Adipocyte (in vitro differentiated cells): ENCODE data around the gene CABLES1.
A peak's percentile ranks its signal among the peaks of the same experiment; 100 is the strongest.
"Not testable (repeated sequence)": the region's sequence is repeated elsewhere in the genome, so short reads cannot be mapped to it uniquely, and the experiment has no call there.

Source experiments
- DNase-seq: peaks from one replicate; pipeline ENCODE4 v3.0.0-alpha.2; 2015; ENCODE audit warnings: low read depth
- H3K27me3 ChIP-seq: replicated peaks from 2 replicates; pipeline ENCODE4 v1.7.0; 2013; ENCODE audit warnings: mild to moderate bottlenecking, low read length, moderate library complexity; ENCODE audit not compliant: control insufficient read depth, insufficient read depth
- H3K36me3 ChIP-seq: 2 replicates; pipeline ENCODE4 v1.7.0; 2013; ENCODE audit warnings: low read length, mild to moderate bottlenecking, moderate library complexity; ENCODE audit not compliant: control insufficient read depth, insufficient read depth, severe bottlenecking
- H3K4me1 ChIP-seq: 2 replicates; pipeline ENCODE4 v1.7.0; 2013; ENCODE audit warnings: mild to moderate bottlenecking, low read length, moderate library complexity; ENCODE audit not compliant: control insufficient read depth, insufficient read depth
- H3K4me3 ChIP-seq: 2 replicates; pipeline ENCODE4 v1.7.0; 2013; ENCODE audit warnings: mild to moderate bottlenecking, low read length, moderate library complexity
- H3K9ac ChIP-seq: 2 replicates; pipeline ENCODE4 v1.7.0; 2013; ENCODE audit warnings: mild to moderate bottlenecking, low read length, moderate library complexity
- H3K9me3 ChIP-seq: 2 replicates; pipeline ENCODE4 v1.7.0; 2013; ENCODE audit warnings: mild to moderate bottlenecking, low read length, moderate library complexity; ENCODE audit not compliant: control insufficient read depth

CABLES1 gene

GRCh38 chr18:23134780-23135549 lies at the start of gene CABLES1:
Gene CABLES1, plus strand, starts transcription at chr18:23135485. Its CDS starts 278 bp downstream, at chr18:23135763.
- Histone ChIP-seq H3K9ac (peak within 1 kb of the TSS; percentile 93), H3K4me3 (peak within 1 kb of the TSS; percentile 85), H3K4me1 (peaks cover 46% of the 10 kb centered on the region), H3K36me3 (peaks cover 9% of the 10 kb centered on the region), H3K9me3 (no peaks in the 10 kb centered on the region), H3K27me3 (no peaks in the 10 kb centered on the region)
- peak; percentile 71 for DNase-seq

DNA sequence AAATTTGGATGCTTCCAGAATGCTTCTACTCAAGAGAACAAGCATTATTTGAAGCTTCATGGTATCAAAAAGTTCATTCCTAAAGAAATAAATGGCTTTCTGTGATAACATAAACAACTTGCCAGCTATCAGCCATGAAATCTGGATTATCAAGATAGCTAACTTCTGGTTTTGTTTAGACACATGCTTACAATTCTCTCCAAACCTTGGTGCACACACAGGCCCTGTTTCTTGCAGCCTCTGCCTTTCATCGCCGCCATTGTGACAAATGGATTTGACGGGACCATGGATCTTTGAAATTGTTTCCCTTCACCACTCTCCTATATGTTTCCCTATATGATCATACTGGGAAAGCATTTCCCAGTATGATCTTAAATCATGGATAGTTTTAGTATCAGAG lies 47.9 kb upstream of the CABLES1 start:
- peak; percentile 31 for DNase-seq
- no peaks in the 10 kb centered on the region for H3K36me3 ChIP-seq
- no peaks in the 10 kb centered on the region for H3K9me3 ChIP-seq
- H3K9ac ChIP-seq: no peak overlapping the region
- no peaks in the 10 kb centered on the region for H3K27me3 ChIP-seq
- peaks cover 5% of the 10 kb centered on the region for H3K4me1 ChIP-seq
- H3K4me3 ChIP-seq: no peak overlapping the region

GRCh38 chr18:23088310-23088709 lies 47.0 kb upstream of the CABLES1 start:
- Histone ChIP-seq H3K27me3 (no peaks in the 10 kb centered on the region), H3K4me1 (peaks cover 5% of the 10 kb centered on the region), H3K9me3 (no peaks in the 10 kb centered on the region), H3K9ac (no peak overlapping the region), H3K36me3 (no peaks in the 10 kb centered on the region), H3K4me3 (no peak overlapping the region)
- DNase-seq: no peak

- H3K27me3 ChIP-seq, H3K9me3 ChIP-seq, H3K9ac ChIP-seq, H3K4me3 ChIP-seq, H3K36me3 ChIP-seq, H3K4me1 ChIP-seq: not testable (repeated sequence)
- DNase-seq: peak; percentile 16
Measured at GRCh38 chr18:23091017-23091993, 44.0 kb upstream of the CABLES1 start.

DNA sequence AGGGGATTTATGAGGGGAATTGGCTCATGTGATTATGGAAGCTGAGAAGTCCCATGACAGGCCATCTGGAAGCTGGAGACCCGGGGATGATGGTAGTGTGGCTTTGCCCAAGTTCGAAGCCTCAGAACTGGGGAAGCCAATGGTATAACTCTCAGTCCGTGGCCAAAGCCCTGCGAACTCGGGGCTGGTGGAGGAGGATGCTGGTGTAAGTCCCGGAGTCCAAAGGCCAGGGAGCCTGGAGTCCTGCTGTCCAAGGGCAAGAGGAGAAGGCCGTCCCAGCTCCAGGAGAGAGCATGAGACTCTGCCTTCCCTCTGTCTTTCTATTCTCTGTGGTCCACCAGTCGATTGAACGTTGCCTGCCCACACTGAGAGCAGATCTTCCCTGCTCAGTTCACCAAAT lies 43.2 kb upstream of the CABLES1 start:
- Histone ChIP-seq H3K4me3 (no peak overlapping the region), H3K4me1 (peaks cover 10% of the 10 kb centered on the region), H3K27me3 (no peaks in the 10 kb centered on the region), H3K9ac (no peak overlapping the region), H3K9me3 (no peaks in the 10 kb centered on the region), H3K36me3 (no peaks in the 10 kb centered on the region)
- no peak for DNase-seq

DNA sequence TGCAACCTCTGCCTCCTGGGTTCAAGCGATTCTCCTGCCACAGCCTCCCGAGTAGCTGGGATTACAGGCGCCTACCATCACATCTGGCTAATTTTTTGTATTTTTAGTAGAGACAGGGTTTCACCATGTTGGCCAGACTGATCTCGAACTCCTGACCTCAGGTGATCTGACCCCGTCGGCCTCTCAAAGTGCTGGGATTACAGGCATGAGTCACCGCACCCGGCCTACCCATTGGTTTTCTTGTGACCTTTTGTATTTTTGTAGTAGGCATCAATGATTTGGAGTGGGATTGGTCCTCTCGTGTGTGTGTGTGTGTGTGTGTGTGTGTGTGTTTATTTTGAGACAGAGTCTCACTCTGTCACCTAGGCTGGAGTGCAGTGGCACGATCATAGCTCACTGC lies 42.2 kb upstream of the CABLES1 start:
- not testable (repeated sequence) for H3K27me3 ChIP-seq, H3K36me3 ChIP-seq, H3K9me3 ChIP-seq, DNase-seq, H3K4me3 ChIP-seq, H3K4me1 ChIP-seq, H3K9ac ChIP-seq

GRCh38 chr18:23093772-23094171 lies 41.5 kb upstream of the CABLES1 start:
- no peak overlapping the region for H3K4me3 ChIP-seq
- H3K9me3 ChIP-seq: no peaks in the 10 kb centered on the region

GRCh38 chr18:23094411-23095190 lies 40.7 kb upstream of the CABLES1 start:
- no peak for DNase-seq
- peaks cover 10% of the 10 kb centered on the region for H3K4me1 ChIP-seq
- no peaks in the 10 kb centered on the region for H3K9me3 ChIP-seq
- no peak overlapping the region for H3K4me3 ChIP-seq
- H3K36me3 ChIP-seq: no peaks in the 10 kb centered on the region
- H3K27me3 ChIP-seq: no peaks in the 10 kb centered on the region
- H3K9ac ChIP-seq: no peak overlapping the region

More at GRCh38 chr18:23093772-23094171, 41.5 kb upstream of the CABLES1 start:
- Histone ChIP-seq H3K9ac (no peak overlapping the region), H3K27me3 (no peaks in the 10 kb centered on the region), H3K36me3 (no peaks in the 10 kb centered on the region), H3K4me1 (peaks cover 10% of the 10 kb centered on the region)
- DNase-seq: no peak

- no peaks in the 10 kb centered on the region for H3K36me3 ChIP-seq
- no peak overlapping the region for H3K9ac ChIP-seq
- H3K4me3 ChIP-seq: no peak overlapping the region
- H3K9me3 ChIP-seq: no peaks in the 10 kb centered on the region
- H3K27me3 ChIP-seq: no peaks in the 10 kb centered on the region
- peaks cover 5% of the 10 kb centered on the region for H3K4me1 ChIP-seq
- DNase-seq: no peak
Measured at GRCh38 chr18:23095463-23095862, 39.8 kb upstream of the CABLES1 start.

GRCh38 chr18:23097016-23097415 lies 38.3 kb upstream of the CABLES1 start:
- not testable (repeated sequence) for DNase-seq

DNA sequence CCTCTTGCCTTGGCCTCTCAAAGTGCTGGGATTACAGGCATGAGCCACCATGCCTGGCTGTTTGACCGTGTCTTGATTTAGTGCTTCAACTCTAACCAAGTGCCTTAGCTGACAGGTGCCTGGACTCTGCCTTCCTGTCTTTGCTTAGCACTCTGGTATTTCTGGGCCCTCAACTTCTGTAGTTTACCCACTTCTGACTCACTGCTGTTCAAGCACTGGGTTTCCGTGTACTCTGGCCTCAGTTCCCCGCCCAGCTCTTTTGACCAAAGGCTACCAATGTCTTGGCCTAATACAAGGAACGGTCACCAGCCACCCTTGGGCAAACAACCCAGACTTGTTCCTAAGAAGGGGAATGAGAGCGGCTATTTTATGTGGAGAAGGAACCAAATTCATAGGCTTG lies 35.7 kb upstream of the CABLES1 start:
- Histone ChIP-seq H3K9ac (no peak overlapping the region), H3K36me3 (no peaks in the 10 kb centered on the region), H3K4me3 (no peak overlapping the region), H3K27me3 (no peaks in the 10 kb centered on the region), H3K4me1 (no peaks in the 10 kb centered on the region), H3K9me3 (no peaks in the 10 kb centered on the region)
- DNase-seq: no peak

More at GRCh38 chr18:23097016-23097415, 38.3 kb upstream of the CABLES1 start:
- H3K36me3 ChIP-seq, H3K9me3 ChIP-seq, H3K4me1 ChIP-seq, H3K27me3 ChIP-seq, H3K9ac ChIP-seq, H3K4me3 ChIP-seq: not testable (repeated sequence)
